ENCODE measurements around the gene CLK4.
A peak's percentile ranks its signal among the peaks of the same experiment; 100 is the strongest.

Gene CLK4
- total RNA-seq = 65.1 to 127 (median 94.1) reads per million in 4 experiments

- peak; percentile 95 for DNase-seq
These were observed at the start of gene CLK4 for GRCh38 chr5:178626484-178627258. CLK4 (minus strand) TSS chr5:178627050; CDS start chr5:178623416, 3,634 bp downstream.

DNA sequence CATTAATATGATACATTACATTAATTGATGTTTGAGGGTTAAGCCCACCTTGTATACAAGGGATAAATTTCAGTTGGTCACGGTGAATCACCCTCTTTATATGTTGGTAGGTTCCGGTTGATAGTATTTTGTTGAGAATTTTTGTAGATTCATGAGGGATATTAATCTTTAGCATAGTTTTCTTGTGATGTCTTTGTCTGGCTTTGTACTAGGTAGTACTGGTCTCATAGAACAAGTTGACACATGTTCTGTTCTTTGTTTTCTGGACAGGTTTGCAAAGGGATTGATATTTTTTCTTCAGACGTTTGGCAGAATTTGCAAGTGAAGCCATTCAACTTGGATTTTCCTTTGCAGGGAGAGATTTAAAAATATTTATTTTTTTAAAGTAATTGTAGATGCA lies 49.1 kb upstream of the CLK4 start:
- DNase-seq = no peak

- no peak for DNase-seq
These were observed 47.5 kb upstream of the CLK4 start for GRCh38 chr5:178674334-178674733.

GRCh38 chr5:178673801-178674295 lies 47.0 kb upstream of the CLK4 start:
- DNase-seq = no peak

- no peak for DNase-seq
These were observed 45.8 kb upstream of the CLK4 start for GRCh38 chr5:178672630-178673029.

- no peak for DNase-seq
These were observed 44.8 kb upstream of the CLK4 start for GRCh38 chr5:178671602-178672144.

GRCh38 chr5:178670351-178670885 lies 43.6 kb upstream of the CLK4 start:
- no peak for DNase-seq

DNA sequence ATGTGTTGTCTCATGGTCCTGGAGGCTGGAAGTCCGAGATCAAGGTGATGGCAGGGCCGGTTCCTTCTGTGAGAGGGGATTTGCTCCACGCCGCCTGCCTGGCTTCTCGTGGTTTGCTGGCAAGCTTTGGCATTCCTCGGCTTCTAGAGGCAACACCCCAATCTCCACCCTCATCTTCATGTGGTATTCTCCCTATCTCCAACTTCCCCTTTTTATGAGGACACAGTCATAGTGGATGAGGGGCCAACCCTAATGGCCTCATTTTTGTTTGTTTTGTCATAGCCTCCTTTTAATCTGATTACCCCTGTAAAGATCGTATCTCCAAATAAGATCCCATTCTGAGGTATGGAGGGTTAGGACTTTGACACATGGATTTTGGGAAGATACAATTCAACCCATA lies 41.7 kb upstream of the CLK4 start:
- no peak for DNase-seq

DNA sequence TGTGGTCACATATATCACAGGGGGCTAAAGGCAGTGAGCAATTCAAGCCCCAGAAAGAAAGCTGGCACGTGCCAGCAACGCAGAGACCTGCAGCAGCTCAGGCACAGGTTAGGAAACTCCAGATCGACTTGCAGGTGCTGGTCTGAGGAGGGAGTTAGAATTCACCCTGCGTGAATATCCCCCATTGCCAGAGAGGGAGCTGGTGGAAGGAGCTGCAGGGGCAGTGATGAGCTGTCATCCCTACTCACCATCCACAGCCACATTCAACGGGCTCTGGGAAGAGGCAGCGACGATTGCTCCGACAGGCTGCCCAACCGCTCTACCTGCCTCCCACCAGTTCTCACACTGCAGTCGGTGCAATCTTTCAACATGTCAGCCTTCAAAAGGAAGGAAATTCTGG lies 40.8 kb upstream of the CLK4 start:
- DNase-seq = no peak

DNA sequence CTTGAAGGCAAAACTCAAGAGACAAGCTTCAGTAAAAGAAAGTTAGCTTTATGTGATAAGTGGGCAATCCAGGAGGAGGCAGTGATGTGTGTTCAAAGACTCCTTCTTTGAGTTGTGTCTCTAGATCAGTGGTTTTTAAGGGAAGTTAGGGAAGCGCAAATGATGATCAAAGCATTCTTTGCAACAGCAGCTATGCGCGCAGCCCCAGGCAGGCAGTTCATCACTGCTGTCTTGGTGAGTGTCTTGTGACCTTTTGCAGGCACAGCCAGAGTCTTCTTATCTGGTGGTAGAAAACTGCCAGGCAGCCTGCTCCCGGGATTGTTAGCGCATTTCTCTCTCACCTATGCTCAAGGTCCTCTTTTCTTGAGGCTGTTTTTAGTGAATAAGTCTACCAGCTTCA lies 40.3 kb upstream of the CLK4 start:
- no peak for DNase-seq

DNA sequence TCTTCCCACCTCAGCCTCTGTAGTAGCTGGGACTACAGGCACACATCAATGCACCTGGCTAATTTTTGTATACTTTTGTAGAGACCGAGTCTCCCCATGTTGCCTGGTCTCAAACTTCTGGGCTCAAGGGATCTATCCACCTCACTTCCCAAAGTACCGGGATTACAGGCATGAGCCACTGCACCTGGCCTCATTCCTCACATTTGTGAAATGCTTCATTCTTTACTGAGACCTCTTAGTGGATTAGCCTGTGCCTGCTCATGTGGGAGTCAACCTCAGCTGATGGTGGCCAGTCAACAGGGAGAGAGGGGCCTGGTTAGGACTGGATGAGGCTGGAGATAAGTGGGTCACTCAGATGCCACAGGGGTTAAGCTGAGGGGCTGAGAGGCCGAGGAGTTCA lies 37.3 kb upstream of the CLK4 start:
- no peak for DNase-seq

- no peak for DNase-seq
These were observed 35.7 kb upstream of the CLK4 start for GRCh38 chr5:178662541-178662860.

DNA sequence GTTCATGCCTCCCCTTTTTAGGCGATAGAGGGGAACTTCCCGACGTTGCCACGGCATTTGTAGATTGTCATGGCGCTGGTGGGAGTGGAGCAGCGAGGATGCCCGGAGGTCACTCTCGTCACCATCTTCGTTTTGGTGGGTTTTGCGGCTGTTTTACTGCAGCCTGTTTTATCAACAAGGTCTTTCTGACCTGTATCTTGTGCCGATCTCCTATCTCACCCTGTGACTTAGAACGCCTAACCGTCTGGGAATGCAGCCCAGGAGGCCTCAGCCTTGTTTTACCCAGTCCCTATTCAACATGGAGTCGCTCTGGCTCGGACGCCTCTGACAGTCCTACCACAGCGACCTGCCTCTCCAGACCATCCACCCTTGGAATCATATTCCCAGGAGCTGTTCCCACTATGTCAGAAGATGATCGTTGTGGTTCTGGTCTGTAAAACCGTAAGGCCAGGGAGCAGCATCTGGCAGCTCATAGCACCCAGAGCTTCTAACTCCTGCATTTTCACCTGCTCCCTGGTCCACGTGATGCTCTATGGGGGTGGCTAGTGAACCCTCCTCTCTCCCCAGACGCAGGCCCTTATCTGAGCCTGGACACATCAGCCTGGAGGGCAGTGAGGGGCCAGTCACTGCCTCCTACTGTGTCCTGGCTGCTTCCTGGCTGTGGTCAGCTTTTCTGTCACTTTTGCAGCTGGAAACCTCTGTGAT lies 35.1 kb upstream of the CLK4 start:
- no peak for DNase-seq

DNA sequence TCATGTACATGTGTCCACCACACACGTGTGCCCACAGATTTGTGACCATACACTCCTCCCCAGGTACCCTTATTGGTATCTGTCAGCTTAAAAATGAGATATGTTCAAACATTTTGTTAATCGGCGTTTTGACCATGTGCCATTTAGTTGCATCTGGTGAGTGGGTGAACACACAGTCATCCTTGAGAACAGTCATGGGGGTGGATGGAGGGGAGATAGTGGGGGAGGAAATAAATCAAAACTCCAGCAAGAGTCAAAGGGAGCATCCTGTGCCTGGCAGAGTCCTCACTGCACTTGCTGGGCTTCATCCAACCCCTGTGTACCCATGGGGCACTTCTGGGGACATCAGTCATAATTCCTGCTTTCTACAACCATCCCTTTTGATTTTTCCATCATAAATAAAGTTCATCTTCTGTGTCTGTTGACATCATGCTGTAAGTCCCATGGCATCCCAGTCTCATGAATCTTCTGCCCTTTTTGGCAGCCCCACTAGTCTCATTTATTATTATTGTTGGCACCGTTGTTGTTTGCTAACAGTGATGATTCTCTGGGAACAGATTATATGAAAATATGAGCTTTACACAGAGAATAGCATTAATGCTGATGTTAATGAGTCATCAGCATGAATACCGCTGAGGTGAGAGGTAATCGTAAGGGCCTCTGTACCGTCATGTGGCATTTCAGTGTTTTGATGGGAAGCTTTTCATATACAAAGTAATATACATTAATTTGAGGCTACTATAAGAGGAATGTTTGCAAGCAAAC lies 24.4 kb upstream of the CLK4 start:
- DNase-seq = no peak

DNA sequence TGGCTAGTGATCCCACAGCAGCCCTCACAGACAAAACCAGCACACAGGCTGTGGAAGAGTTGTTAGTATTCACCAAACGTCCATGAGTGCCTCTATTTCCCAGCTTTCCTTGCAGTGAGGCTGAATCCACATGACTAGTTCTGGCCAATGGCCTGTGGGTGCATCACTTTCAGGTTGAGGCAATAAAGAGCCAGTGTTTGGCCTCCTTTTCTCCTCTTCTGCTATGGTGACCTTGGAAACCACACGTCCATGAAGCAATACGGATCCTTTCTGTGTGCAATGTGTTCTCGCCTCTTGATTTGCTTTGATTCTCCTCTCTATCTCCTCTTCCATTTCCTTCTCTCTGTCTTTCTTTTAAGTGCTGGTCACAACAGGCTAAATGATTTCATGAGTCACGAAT lies 23.4 kb upstream of the CLK4 start:
- DNase-seq = no peak

GRCh38 chr5:178649580-178649979 lies 22.7 kb upstream of the CLK4 start:
- no peak for DNase-seq

DNA sequence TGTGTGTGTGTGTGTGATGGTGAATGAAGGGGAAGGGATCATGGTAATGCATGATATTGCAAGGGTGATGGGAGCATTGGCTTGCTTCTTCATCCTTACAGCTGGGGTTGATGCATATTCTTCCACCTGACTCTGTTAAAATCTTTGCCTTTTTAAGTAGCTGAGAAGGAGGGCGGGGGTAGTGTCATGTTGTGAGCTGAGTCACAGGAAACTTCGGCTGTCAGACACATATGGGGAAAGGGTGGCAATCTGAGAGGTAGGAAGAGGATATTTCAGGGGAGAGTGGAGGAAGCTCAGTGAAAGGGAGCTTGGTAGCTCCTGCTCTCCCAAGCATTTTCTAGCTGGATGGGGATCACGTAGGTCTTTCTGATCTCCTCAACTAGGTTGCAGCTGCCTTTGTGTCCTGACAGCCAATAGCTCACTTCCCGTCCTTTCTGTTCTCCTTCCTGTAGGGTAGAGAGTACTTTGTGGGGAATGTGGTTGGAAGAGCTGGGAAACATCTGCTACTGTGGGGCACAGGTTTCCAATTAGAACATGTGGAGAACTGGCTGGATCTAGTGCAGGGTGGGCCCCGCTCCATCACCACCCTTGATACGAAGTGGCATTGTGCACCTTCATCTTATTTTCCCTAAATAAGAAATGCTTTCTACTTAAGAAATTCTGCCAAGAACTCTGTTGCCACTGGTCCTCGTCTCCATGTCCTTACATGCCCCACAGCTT lies 18.1 kb upstream of the CLK4 start:
- DNase-seq = no peak

- no peak for DNase-seq
These were observed 15.6 kb upstream of the CLK4 start for GRCh38 chr5:178642351-178642909.

- no peak for DNase-seq
These were observed 14.9 kb upstream of the CLK4 start for GRCh38 chr5:178641711-178642110.

DNA sequence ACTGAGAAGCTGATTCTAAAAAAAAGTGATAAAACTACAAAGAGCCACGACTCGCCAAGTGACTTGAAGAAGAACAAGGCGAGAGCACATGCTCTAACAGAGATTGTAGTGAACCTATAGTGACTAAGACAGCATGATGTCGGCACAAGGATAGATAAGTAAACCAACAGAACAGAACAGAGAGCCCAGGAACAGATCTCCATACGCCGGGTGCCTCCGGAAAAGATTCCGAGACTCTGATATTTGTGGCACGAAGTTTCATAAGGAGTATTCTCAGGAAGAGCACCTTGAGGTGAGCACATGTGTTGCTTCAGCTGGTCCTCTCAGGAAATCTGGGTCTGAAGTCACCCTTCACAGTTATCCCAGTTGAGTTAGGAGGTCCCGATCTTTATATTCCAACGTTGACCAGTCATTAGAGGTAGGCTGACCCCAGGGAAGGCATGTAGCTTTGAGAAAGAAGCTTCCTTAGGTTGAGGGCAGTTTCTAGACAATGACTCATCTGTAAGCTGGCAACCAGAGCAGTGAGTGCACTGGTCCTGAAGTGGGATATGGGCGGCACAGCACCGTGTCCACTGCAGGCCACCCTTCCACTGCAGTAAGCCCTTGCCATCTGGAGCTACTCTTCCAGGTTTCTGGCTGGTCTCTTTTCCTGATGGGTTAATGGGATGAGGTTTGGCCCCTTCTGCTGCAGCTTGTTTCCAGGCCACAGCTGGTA lies 13.6 kb upstream of the CLK4 start:
- no peak for DNase-seq

DNA sequence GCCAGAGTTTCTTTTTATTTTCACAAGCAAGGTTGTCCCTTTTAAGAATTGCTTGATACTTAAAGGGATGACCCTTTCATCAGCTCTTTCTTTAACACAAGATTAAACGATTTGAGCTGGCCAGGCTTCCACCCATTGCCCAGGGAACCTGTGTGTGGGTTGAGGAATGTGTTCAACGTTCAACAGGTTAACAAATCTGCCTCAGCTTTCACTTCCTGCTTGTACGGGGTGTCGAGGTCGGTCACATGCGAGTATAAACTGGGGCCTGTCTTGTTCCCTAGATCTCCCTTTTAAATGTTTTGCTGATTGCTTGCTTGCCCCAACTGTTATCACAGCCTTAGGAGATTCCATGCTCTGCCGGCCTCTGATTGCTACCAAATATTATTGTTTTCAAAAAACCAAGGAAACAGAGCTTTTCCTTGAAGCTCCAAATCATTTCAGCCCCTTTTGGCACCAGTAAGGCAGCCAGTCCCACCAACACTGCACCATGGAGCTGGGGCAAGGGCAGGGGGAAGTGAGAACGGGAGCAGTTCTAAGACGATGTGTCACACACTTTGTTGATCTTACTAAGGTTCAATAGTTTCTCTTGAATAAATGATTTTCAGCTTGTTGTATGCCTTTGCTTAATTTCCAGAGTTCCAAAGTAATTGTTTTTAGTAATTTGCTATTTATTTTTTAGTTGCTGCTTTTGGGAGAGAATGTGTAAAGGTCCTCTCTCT lies 10.7 kb upstream of the CLK4 start:
- no peak for DNase-seq
